H54 (cell line): ENCODE results near the gene ZNF385B.

Experiments used
- DNase-seq: peaks from one replicate; pipeline ENCODE4 v3.0.0; 2011; ENCODE audit warnings: low spot score, mixed read lengths; ENCODE audit not compliant: insufficient read length
- FAIRE-seq: peaks from 3 replicates; lab custom pipeline; 2011; peaks lifted over from hg19 to GRCh38; lab: Jason Lieb, UNC
- POLR2A ChIP-seq: IDR thresholded peaks from 2 replicates; pipeline ENCODE4 v1.6.1; 2011; ENCODE audit warnings: low read depth, mild to moderate bottlenecking, low read length

Gene ZNF385B

DNA sequence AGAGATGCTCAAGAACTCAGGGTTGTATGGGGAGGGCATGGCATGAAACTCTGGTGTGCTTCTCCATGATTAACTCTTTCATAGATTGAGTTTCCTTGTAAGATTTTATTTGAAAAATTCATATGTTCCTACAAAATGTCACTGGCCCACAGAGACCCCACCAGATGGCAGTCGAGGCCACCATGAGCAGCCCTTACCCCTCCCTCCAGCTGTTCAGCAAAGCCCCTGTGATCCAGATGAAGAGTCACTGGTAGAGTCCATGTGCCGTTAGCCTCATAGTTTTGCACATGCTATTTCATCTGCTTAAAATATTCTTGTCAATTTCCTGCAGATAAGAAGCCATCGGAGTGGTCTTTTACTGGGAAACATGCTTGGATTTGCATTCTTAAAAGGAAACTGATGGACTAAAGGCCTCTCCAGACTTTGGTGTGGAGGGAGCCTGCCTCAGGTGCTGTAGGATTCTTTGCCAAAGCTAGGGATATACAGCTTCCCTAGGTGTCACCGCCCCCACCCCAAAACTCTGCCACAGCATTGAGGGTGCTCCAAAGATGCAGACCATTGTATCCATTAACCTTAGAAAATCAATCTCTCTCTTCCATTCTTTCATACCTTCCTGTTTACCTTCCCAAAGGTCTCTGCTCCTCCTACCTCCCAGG is 18.8 kb downstream of the ZNF385B start:
- no peak for DNase-seq
- TF ChIP-seq POLR2A = no peak
- FAIRE-seq = no peak

DNA sequence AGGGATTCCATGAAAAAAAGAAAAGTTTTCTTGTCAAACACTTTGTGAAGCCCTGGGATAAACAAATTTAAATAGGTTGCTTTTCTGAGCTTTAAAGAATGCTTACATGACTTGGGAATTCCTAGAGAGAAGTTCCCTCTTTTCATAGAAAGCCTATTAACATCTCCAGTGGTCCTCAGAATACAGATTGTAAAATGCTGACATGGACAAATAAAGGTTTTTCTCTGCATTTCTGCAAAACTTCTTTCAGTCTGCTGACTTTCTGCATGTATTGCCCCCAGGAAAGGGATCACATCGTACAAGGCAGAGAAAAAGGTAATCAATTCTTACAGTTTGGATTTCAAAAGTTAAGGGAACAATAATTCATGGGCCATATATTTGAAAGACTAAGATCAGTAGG is 20.6 kb downstream of the ZNF385B start:
- DNase-seq (no peak), FAIRE-seq (no peak)
- TF ChIP-seq POLR2A = no peak

GRCh38 chr2:179837408-179837807 is 24.0 kb downstream of the ZNF385B start:
- peak; percentile 83 for FAIRE-seq
- TF ChIP-seq POLR2A = no peak
- no peak for DNase-seq

- TF ChIP-seq POLR2A = no peak
- no peak for FAIRE-seq
- no peak for DNase-seq
Measured at GRCh38 chr2:179830043-179830787, 31.2 kb downstream of the ZNF385B start.

DNA sequence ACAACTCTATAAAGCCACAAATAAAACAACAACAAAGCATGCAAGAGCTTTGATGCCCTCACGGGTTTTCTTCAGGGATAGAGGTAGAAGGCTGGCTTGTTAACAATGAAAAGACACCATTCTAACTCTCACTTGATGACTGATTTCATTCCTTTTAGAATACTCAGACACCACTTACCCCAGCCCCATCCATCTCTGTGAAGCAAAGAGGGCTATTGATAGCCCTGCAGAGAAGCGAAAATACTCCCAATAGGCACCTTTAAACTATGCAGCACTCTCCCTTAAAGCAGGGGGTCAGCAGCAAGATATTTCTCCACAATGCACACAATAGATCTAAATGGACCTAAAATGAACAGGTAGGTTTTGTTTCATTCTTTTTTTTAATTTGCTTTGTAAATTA is 35.1 kb downstream of the ZNF385B start:
- TF ChIP-seq POLR2A = no peak
- DNase-seq (no peak), FAIRE-seq (no peak)

GRCh38 chr2:179825494-179825893 is 35.9 kb downstream of the ZNF385B start:
- TF ChIP-seq POLR2A = no peak
- FAIRE-seq (peak; percentile 30), DNase-seq (no peak)

DNA sequence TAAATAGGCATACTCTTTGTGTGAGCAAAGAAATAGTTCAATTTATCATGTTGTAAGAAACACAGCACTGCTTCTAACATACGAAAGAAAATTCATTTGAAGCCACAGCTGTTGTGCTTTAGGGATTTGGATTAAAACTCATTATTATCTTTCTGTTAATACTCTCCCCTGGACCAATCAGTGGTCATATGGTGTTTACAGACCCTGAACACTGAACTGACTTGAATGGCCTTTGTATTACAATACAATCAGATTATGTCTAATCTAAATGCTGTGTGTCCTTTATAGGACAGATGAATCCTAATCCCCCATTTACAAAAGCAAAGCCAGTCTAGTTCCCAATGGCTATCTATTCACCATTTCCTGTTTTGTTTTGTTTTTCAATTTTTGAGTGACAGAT is 36.5 kb downstream of the ZNF385B start:
- peak; percentile 43 for FAIRE-seq
- TF ChIP-seq POLR2A = no peak
- no peak for DNase-seq

GRCh38 chr2:179822540-179822939 is 38.9 kb downstream of the ZNF385B start:
- DNase-seq = no peak

DNA sequence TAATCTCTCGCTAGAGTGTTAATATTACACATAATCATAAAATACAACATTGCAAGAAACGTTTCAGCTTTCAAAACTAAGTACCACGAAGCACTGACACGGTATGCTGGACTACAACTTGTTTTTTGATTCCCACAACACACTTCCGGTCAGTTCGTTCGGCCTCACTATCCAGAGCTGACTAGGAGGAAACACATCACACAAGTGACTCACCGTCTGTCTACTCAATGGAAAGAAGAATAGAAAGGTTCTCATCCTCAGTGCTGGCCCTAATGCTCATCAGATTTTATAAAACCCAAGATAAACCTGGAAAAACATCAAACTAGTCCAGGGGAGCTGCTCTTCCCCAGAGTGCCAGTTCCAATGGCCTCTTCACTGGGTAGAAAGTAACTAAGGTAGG is 42.9 kb downstream of the ZNF385B start:
- no peak for TF ChIP-seq POLR2A
- peak; percentile 27 for DNase-seq
- peak; percentile 97 for FAIRE-seq

More at GRCh38 chr2:179822540-179822939, 38.9 kb downstream of the ZNF385B start:
- TF ChIP-seq POLR2A = no peak
- FAIRE-seq = no peak

DNA sequence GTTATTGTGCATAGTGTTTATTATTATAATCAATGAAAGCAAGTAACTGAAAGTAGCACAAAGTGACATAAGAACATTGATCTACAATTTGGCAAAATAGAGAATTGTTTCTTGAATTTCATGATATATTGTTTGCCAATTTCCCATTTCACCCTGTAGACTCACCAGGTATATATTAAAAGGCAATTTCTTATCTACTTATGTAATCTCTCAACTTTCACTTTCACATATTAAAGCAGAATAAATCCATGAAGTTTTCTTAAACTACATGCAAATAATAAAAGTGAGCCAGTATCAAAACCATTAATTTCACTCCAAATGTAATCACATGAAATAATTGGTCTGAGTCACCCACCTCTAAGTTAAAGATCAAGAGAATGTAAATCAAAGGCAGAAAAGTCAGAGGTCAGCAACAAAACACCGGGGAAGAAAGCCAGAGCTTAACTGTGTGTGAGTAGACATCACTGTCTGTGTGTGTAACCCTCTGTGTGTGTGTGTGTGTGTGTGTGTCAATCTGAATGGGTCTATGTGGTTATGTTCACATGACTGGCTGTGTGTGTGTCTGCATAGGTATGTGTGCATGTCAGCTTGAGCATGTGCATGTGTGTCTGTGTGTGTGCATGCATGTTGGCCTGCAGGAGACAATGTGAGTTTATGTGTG is 44.1 kb downstream of the ZNF385B start:
- TF ChIP-seq POLR2A = no peak
- DNase-seq (no peak), FAIRE-seq (peak; percentile 6)

DNA sequence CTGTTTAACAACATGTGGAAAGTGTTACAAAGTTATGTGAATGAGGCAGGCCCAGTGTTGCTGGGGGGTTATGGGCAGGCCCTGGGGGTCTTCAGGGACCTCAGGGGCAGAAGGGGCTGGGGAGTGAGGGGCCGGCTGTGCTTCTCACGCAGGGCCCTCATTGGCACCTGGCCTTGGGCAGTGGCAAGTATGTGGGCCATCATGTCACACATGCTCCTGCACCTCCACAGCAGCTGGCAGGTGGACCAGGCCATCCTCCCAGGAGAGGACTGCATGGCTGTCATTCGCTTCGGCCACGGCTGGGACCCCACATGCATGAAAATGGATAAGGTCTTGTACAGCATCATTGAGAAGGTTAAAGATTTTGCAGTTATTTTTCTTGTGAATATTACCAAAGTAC is 47.4 kb downstream of the ZNF385B start:
- no peak for TF ChIP-seq POLR2A
- FAIRE-seq (no peak), DNase-seq (no peak)

DNA sequence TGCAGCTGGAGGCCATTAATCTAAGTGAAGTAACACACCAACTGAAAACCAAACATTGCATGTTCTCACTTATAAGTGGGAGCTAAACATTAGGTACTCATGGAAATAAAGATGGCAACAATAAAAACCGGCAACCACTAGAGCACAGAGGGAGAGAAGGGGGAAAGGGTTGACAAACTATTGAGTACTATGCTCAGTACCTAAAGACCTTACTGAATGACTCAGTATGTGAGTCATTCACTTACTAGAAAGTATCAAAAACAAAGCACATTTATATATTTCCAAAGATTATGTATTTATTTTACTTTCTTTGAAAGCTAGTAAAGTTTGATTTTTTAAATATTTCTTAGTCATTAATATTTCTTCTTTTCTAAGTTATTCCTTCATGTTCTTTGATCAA is 48.9 kb downstream of the ZNF385B start:
- no peak for FAIRE-seq
- no peak for DNase-seq
- TF ChIP-seq POLR2A = no peak

- FAIRE-seq (no peak), DNase-seq (no peak)
- no peak for TF ChIP-seq POLR2A
Measured at GRCh38 chr2:179811042-179811441, 50.4 kb downstream of the ZNF385B start.

GRCh38 chr2:179809606-179810005 is 51.8 kb downstream of the ZNF385B start:
- FAIRE-seq (no peak), DNase-seq (no peak)
- TF ChIP-seq POLR2A = no peak
